WTC11 (cell line): ENCODE results near the gene DPH1. TPM values are rescaled to one million over a fixed set of nuclear protein-coding genes. Genes with fewer than 3 reads are reported as not detected.

Experiments
- ATAC-seq: fragments of 200-7000 bp; cut with Tn5 transposase; 2 replicates; pipeline ENCODE4 v1.10.0; 2021; ENCODE audit warnings: mild to moderate bottlenecking, moderate library complexity
- CTCF ChIA-PET: fragments of 300-600 bp; sonication (Branson Sonifier 250); formaldehyde crosslinking; loops from one replicate; lab custom pipeline; 2021; ENCODE audit warnings: antibody characterized with exemption; lab: Charles Lee
- POLR2A ChIA-PET: fragments of 350-600 bp; sonication (Branson Sonifier 250); formaldehyde crosslinking; loops from one replicate; lab custom pipeline; 2021; ENCODE audit warnings: antibody characterized with exemption; lab: Charles Lee
- DNase-seq: peaks from one replicate; pipeline ENCODE4 v3.0.0; 2021; ENCODE audit warnings: low spot score
- H3K27ac Mint-ChIP-seq: 2 replicates; pipeline ENCODE4 v1.8.0; 2021; ENCODE audit warnings: mixed read lengths
- H3K27me3 Mint-ChIP-seq: 2 replicates; pipeline ENCODE4 v1.8.0; 2021; ENCODE audit warnings: low read depth, mild to moderate bottlenecking, moderate library complexity, mixed read lengths
- H3K36me3 Mint-ChIP-seq: 2 replicates; pipeline ENCODE4 v1.8.0; 2021; ENCODE audit warnings: mixed read lengths
- H3K4me1 Mint-ChIP-seq: 2 replicates; pipeline ENCODE4 v1.8.0; 2022; ENCODE audit warnings: mixed read lengths
- H3K4me3 Mint-ChIP-seq: 2 replicates; pipeline ENCODE4 v1.8.0; 2021; ENCODE audit warnings: mild to moderate bottlenecking, moderate library complexity, mixed read lengths
- H3K9me3 Mint-ChIP-seq: 2 replicates; pipeline ENCODE4 v1.8.0; 2021; ENCODE audit warnings: mixed read lengths
- ATF1 ChIP-seq: sonication (generic); formaldehyde crosslinking; IDR thresholded peaks from 2 replicates; pipeline ENCODE4 v1.8.1; 2023; ENCODE audit warnings: mild to moderate bottlenecking, moderate library complexity, missing genetic modification reagents
- FOXJ3 ChIP-seq: sonication (generic); formaldehyde crosslinking; IDR thresholded peaks from 2 replicates; pipeline ENCODE4 v1.9.0; 2021; ENCODE audit warnings: missing genetic modification reagents, mild to moderate bottlenecking, borderline replicate concordance
- FOXP1 ChIP-seq: sonication (generic); formaldehyde crosslinking; IDR thresholded peaks from 2 replicates; pipeline ENCODE4 v1.8.0; 2022; ENCODE audit warnings: missing genetic modification reagents, mild to moderate bottlenecking, moderate library complexity, borderline replicate concordance
- GRHL2 ChIP-seq: fragments of 250-450 bp; sonication (Bioruptor Pico); IDR thresholded peaks from 2 replicates; pipeline ENCODE4 v1.8.0; 2022; ENCODE audit warnings: mild to moderate bottlenecking, moderate library complexity; ENCODE audit not compliant: insufficient replicate concordance, severe bottlenecking
- MXD4 ChIP-seq: fragments of 250-450 bp; sonication (Bioruptor Pico); IDR thresholded peaks from 2 replicates; pipeline ENCODE4 v1.8.0; 2021; ENCODE audit warnings: mild to moderate bottlenecking, moderate library complexity, borderline replicate concordance
- NFATC4 ChIP-seq: fragments of 250-450 bp; sonication (Bioruptor Pico); IDR thresholded peaks from 2 replicates; pipeline ENCODE4 v1.9.0; 2021; ENCODE audit warnings: mild to moderate bottlenecking
- NR3C1 ChIP-seq: sonication (generic); formaldehyde crosslinking; conservative IDR thresholded peaks from 2 replicates; pipeline ENCODE4 v1.8.1; 2023; ENCODE audit warnings: low read depth, mild to moderate bottlenecking, missing genetic modification reagents
- SMAD3 ChIP-seq: sonication (generic); formaldehyde crosslinking; IDR thresholded peaks from 2 replicates; pipeline ENCODE4 v1.8.0; 2022; ENCODE audit warnings: missing genetic modification reagents, mild to moderate bottlenecking, borderline replicate concordance
- TP53 ChIP-seq: sonication (generic); formaldehyde crosslinking; IDR thresholded peaks from 2 replicates; pipeline ENCODE4 v1.8.1; 2023; ENCODE audit warnings: mild to moderate bottlenecking, missing genetic modification reagents
- ZNF121 ChIP-seq: sonication (generic); formaldehyde crosslinking; IDR thresholded peaks from 2 replicates; pipeline ENCODE4 v1.8.0; 2023; ENCODE audit warnings: missing genetic modification reagents
- ZNF263 ChIP-seq: sonication (generic); formaldehyde crosslinking; IDR thresholded peaks from 2 replicates; pipeline ENCODE4 v1.8.1; 2022; ENCODE audit warnings: low read depth, mild to moderate bottlenecking, moderate library complexity, missing genetic modification reagents
- ZNF396 ChIP-seq: fragments of 250-450 bp; sonication (Bioruptor Pico); IDR thresholded peaks from 2 replicates; pipeline ENCODE4 v1.8.0; 2021; ENCODE audit warnings: mild to moderate bottlenecking, moderate library complexity, borderline replicate concordance
- total RNA-seq: library from RNA; stranded (reverse); gene quantifications from 3 replicates; pipeline ENCODE4 v1.2.3, GENCODE V29; 2021
- TF ChIP-seq, protein P1 (sequence below): sonication (generic); formaldehyde crosslinking; IDR thresholded peaks from 2 replicates; pipeline ENCODE4 v1.8.0; 2022; ENCODE audit warnings: mild to moderate bottlenecking, missing genetic modification reagents
- TF ChIP-seq, protein P2 (sequence below): sonication (generic); formaldehyde crosslinking; IDR thresholded peaks from 2 replicates; pipeline ENCODE4 v1.8.0; 2022; ENCODE audit warnings: mild to moderate bottlenecking, missing genetic modification reagents
- TF ChIP-seq, protein P3 (sequence below): sonication (generic); formaldehyde crosslinking; conservative IDR thresholded peaks from 2 replicates; pipeline ENCODE4 v1.8.1; 2022; ENCODE audit warnings: mild to moderate bottlenecking, missing genetic modification reagents
- TF ChIP-seq, protein P4 (sequence below): sonication (generic); formaldehyde crosslinking; IDR thresholded peaks from 2 replicates; pipeline ENCODE4 v1.8.1; 2022; ENCODE audit warnings: low read depth, missing genetic modification reagents, borderline replicate concordance
- TF ChIP-seq, protein P5 (sequence below): sonication (generic); formaldehyde crosslinking; IDR thresholded peaks from 2 replicates; pipeline ENCODE4 v1.8.0; 2023; ENCODE audit warnings: missing genetic modification reagents
- TF ChIP-seq, protein P6 (sequence below): fragments of 250-450 bp; sonication (Bioruptor Pico); IDR thresholded peaks from 2 replicates; pipeline ENCODE4 v1.9.0; 2021; ENCODE audit warnings: mild to moderate bottlenecking, borderline replicate concordance
- TF ChIP-seq, protein P7 (sequence below): sonication (generic); formaldehyde crosslinking; IDR thresholded peaks from 2 replicates; pipeline ENCODE4 v1.8.1; 2023; ENCODE audit warnings: mild to moderate bottlenecking, missing genetic modification reagents, moderate library complexity

DPH1 gene
- total RNA-seq, 1 experiment from 2014 or later, result 43.2 TPM

DNA sequence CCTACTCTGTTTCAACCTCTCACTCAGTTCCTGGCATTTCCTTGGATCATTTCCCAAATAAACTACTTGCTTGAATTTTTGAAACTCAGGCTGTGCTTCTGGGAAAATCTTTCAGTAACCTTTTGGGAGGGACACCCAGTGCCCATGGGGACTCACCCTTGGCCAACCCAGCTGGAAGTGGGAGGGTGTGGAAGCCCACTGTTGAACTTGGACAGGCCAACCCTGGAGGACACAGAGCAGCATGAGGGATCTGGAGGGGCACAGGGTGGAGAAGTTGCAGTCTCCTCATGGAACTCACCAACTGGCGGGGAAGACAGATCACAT lies 16.0 kb upstream of the DPH1 start:
- H3K4me1 Mint-ChIP-seq, result peaks cover 22% of the 10 kb centered on the region
- no peak overlapping the region for H3K27ac Mint-ChIP-seq
- no peak overlapping the region for H3K4me3 Mint-ChIP-seq
- POLR2A ChIA-PET, result no interaction called here
- DNase-seq, result no peak
- no peaks in the 10 kb centered on the region for H3K9me3 Mint-ChIP-seq
- CTCF ChIA-PET, result interaction anchor here (1.3 kb wide), 1 partner anchor 10 kb away, joined by 3 read pairs; no protein-coding TSS in a partner anchor
- no peak for TF ChIP-seq NR3C1 (CRISPR knock-in tag)
- peaks cover 53% of the 10 kb centered on the region for H3K27me3 Mint-ChIP-seq
- H3K36me3 Mint-ChIP-seq, result no peaks in the 10 kb centered on the region
- ATAC-seq, result no peak

DNA sequence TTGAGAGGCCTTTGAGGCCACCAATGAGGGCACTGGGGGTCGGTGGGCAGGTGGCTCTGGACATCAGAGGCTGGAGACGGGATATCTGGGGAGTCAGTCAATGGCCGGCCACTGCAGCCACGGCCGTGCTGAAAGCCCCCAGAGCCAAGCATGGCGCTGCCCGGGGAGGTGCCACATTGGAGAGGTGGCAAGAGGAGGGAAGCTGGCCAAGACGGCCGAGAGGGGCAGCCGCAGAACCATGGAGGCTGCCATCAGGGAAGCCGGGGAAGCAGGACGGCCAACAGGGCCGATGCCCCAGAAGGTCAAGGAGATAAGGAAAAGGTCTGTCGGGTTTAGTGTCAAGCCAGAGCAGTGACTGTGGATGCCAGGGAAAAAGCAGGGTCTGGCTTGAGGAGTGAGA lies 14.6 kb upstream of the DPH1 start:
- Mint-ChIP-seq H3K36me3 (no peaks in the 10 kb centered on the region), H3K27me3 (peaks cover 67% of the 10 kb centered on the region), H3K27ac (no peak overlapping the region), H3K9me3 (no peaks in the 10 kb centered on the region), H3K4me3 (no peak overlapping the region), H3K4me1 (peaks cover 22% of the 10 kb centered on the region)
- CTCF ChIA-PET, result no interaction called here
- TF ChIP-seq, protein P1, sequence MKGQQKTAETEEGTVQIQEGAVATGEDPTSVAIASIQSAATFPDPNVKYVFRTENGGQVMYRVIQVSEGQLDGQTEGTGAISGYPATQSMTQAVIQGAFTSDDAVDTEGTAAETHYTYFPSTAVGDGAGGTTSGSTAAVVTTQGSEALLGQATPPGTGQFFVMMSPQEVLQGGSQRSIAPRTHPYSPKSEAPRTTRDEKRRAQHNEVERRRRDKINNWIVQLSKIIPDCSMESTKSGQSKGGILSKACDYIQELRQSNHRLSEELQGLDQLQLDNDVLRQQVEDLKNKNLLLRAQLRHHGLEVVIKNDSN (CRISPR knock-in tag), result no peak
- no peak for TF ChIP-seq FOXJ3 (CRISPR knock-in tag)
- no peak for TF ChIP-seq ZNF121
- TF ChIP-seq ZNF263 (CRISPR knock-in tag), result no peak
- TF ChIP-seq, protein P2, sequence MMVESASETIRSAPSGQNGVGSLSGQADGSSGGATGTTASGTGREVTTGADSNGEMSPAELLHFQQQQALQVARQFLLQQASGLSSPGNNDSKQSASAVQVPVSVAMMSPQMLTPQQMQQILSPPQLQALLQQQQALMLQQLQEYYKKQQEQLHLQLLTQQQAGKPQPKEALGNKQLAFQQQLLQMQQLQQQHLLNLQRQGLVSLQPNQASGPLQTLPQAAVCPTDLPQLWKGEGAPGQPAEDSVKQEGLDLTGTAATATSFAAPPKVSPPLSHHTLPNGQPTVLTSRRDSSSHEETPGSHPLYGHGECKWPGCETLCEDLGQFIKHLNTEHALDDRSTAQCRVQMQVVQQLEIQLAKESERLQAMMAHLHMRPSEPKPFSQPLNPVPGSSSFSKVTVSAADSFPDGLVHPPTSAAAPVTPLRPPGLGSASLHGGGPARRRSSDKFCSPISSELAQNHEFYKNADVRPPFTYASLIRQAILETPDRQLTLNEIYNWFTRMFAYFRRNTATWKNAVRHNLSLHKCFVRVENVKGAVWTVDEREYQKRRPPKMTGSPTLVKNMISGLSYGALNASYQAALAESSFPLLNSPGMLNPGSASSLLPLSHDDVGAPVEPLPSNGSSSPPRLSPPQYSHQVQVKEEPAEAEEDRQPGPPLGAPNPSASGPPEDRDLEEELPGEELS, result no peak
- no peak for TF ChIP-seq TP53 (CRISPR knock-in tag)
- no peak for TF ChIP-seq ATF1 (CRISPR knock-in tag)
- no peak for TF ChIP-seq ZNF396 (CRISPR knock-in tag)
- DNase-seq (no peak), ATAC-seq (no peak)
- POLR2A ChIA-PET, result no interaction called here

DNA sequence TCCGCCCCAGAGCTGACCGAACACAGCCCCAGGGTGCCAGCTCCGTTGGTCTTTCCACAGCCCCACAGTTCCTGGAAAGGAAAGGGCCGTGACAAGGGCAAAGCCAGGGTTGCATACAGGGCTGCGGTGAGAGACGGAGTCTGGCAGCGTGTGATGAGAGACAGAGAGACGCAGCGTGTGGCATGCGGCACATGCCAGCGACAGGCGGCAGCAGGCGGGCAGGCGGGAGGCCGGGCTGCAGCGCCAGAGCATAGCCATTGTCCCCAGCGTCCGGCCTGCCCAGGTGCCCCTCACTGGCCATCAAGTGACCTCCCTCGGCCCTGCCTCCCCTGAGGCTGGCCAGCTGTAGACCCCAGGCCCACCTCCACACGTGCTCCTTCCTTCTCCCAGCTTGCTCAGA lies 13.5 kb upstream of the DPH1 start:
- Mint-ChIP-seq H3K27ac (no peak overlapping the region), H3K9me3 (no peaks in the 10 kb centered on the region), H3K4me3 (no peak overlapping the region), H3K27me3 (peaks cover 75% of the 10 kb centered on the region), H3K4me1 (peaks cover 18% of the 10 kb centered on the region), H3K36me3 (no peaks in the 10 kb centered on the region)
- ChIA-PET CTCF (no interaction called here), POLR2A (no interaction called here)
- no peak for ATAC-seq
- TF ChIP-seq GRHL2 (CRISPR knock-in tag) (no peak), MXD4 (CRISPR knock-in tag) (no peak), SMAD3 (CRISPR knock-in tag) (no peak), NFATC4 (CRISPR knock-in tag) (no peak), ATF1 (CRISPR knock-in tag) (no peak), FOXP1 (CRISPR knock-in tag) (no peak)
- TF ChIP-seq, protein P3, sequence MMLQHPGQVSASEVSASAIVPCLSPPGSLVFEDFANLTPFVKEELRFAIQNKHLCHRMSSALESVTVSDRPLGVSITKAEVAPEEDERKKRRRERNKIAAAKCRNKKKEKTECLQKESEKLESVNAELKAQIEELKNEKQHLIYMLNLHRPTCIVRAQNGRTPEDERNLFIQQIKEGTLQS (CRISPR knock-in tag), result no peak
- TF ChIP-seq, protein P4, sequence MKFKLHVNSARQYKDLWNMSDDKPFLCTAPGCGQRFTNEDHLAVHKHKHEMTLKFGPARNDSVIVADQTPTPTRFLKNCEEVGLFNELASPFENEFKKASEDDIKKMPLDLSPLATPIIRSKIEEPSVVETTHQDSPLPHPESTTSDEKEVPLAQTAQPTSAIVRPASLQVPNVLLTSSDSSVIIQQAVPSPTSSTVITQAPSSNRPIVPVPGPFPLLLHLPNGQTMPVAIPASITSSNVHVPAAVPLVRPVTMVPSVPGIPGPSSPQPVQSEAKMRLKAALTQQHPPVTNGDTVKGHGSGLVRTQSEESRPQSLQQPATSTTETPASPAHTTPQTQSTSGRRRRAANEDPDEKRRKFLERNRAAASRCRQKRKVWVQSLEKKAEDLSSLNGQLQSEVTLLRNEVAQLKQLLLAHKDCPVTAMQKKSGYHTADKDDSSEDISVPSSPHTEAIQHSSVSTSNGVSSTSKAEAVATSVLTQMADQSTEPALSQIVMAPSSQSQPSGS, result no peak
- TF ChIP-seq, protein P5, sequence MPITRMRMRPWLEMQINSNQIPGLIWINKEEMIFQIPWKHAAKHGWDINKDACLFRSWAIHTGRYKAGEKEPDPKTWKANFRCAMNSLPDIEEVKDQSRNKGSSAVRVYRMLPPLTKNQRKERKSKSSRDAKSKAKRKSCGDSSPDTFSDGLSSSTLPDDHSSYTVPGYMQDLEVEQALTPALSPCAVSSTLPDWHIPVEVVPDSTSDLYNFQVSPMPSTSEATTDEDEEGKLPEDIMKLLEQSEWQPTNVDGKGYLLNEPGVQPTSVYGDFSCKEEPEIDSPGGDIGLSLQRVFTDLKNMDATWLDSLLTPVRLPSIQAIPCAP (CRISPR knock-in tag), result no peak
- TF ChIP-seq, protein P6, sequence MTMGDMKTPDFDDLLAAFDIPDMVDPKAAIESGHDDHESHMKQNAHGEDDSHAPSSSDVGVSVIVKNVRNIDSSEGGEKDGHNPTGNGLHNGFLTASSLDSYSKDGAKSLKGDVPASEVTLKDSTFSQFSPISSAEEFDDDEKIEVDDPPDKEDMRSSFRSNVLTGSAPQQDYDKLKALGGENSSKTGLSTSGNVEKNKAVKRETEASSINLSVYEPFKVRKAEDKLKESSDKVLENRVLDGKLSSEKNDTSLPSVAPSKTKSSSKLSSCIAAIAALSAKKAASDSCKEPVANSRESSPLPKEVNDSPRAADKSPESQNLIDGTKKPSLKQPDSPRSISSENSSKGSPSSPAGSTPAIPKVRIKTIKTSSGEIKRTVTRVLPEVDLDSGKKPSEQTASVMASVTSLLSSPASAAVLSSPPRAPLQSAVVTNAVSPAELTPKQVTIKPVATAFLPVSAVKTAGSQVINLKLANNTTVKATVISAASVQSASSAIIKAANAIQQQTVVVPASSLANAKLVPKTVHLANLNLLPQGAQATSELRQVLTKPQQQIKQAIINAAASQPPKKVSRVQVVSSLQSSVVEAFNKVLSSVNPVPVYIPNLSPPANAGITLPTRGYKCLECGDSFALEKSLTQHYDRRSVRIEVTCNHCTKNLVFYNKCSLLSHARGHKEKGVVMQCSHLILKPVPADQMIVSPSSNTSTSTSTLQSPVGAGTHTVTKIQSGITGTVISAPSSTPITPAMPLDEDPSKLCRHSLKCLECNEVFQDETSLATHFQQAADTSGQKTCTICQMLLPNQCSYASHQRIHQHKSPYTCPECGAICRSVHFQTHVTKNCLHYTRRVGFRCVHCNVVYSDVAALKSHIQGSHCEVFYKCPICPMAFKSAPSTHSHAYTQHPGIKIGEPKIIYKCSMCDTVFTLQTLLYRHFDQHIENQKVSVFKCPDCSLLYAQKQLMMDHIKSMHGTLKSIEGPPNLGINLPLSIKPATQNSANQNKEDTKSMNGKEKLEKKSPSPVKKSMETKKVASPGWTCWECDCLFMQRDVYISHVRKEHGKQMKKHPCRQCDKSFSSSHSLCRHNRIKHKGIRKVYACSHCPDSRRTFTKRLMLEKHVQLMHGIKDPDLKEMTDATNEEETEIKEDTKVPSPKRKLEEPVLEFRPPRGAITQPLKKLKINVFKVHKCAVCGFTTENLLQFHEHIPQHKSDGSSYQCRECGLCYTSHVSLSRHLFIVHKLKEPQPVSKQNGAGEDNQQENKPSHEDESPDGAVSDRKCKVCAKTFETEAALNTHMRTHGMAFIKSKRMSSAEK, result no peak
- TF ChIP-seq, protein P7, sequence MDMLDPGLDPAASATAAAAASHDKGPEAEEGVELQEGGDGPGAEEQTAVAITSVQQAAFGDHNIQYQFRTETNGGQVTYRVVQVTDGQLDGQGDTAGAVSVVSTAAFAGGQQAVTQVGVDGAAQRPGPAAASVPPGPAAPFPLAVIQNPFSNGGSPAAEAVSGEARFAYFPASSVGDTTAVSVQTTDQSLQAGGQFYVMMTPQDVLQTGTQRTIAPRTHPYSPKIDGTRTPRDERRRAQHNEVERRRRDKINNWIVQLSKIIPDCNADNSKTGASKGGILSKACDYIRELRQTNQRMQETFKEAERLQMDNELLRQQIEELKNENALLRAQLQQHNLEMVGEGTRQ (CRISPR knock-in tag), result no peak
- DNase-seq, result no peak
